Measurements from ENCODE around the gene RXRA.

- TF ChIP-seq, protein P1, sequence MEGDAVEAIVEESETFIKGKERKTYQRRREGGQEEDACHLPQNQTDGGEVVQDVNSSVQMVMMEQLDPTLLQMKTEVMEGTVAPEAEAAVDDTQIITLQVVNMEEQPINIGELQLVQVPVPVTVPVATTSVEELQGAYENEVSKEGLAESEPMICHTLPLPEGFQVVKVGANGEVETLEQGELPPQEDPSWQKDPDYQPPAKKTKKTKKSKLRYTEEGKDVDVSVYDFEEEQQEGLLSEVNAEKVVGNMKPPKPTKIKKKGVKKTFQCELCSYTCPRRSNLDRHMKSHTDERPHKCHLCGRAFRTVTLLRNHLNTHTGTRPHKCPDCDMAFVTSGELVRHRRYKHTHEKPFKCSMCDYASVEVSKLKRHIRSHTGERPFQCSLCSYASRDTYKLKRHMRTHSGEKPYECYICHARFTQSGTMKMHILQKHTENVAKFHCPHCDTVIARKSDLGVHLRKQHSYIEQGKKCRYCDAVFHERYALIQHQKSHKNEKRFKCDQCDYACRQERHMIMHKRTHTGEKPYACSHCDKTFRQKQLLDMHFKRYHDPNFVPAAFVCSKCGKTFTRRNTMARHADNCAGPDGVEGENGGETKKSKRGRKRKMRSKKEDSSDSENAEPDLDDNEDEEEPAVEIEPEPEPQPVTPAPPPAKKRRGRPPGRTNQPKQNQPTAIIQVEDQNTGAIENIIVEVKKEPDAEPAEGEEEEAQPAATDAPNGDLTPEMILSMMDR (IDR thresholded peaks at IDR 0.05; ENCODE audit: insufficient read depth, low read length), result no peak
- no peak for TF ChIP-seq POLR2AphosphoS5 (IDR thresholded peaks at IDR 0.05; ENCODE audit: low read depth)
These were observed 15.1 kb downstream of the RXRA start for GRCh38 chr9:134341306-134341705.
